Measurements from ENCODE around the gene TMCO5A. TPM values are rescaled to one million over a fixed set of nuclear protein-coding genes. Genes with fewer than 3 reads are reported as not detected.

The TMCO5A gene
- total RNA-seq (2021; ENCODE audit: unreplicated experiment), result not detected
- not detected for polyA plus RNA-seq (2012; ENCODE audit: insufficient read length)
- Bru-seq, nascent RNA, result not detected
- BruChase-seq, experiment 1, labeled RNA remaining after a 2-hour chase, result not detected
- BruChase-seq, experiment 2, labeled RNA remaining after a 6-hour chase, result not detected
- long read RNA-seq, result 0 reads

DNA sequence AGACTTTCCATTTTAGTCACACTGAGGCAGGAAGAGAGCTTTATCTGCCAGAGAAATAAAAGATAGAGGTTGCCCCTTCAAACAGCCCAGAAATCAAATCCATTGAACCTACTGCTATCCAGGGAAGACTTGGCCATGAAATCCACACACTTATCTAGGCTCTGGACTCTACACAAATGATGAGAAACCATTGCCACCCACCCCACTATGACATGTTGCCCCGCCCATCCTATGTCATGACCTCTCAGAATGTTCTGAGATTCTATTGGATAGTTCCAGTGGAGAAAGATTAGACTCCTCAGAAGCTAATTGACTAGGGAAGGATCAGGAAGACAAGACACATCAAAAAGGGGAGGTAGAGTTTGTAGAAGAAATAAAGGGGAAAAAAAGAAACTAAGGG is at the start of gene TMCO5A:
Gene TMCO5A, plus strand, starts transcription at position 301 of the 400 bp plus-strand sequence. CDS start 1,684 bp downstream, outside the sequence.
- no peak for TF ChIP-seq SIN3A (IDR thresholded peaks at IDR 0.05; ENCODE audit: borderline replicate concordance, insufficient read depth, low read depth, low read length)
- TF ChIP-seq, protein P1, sequence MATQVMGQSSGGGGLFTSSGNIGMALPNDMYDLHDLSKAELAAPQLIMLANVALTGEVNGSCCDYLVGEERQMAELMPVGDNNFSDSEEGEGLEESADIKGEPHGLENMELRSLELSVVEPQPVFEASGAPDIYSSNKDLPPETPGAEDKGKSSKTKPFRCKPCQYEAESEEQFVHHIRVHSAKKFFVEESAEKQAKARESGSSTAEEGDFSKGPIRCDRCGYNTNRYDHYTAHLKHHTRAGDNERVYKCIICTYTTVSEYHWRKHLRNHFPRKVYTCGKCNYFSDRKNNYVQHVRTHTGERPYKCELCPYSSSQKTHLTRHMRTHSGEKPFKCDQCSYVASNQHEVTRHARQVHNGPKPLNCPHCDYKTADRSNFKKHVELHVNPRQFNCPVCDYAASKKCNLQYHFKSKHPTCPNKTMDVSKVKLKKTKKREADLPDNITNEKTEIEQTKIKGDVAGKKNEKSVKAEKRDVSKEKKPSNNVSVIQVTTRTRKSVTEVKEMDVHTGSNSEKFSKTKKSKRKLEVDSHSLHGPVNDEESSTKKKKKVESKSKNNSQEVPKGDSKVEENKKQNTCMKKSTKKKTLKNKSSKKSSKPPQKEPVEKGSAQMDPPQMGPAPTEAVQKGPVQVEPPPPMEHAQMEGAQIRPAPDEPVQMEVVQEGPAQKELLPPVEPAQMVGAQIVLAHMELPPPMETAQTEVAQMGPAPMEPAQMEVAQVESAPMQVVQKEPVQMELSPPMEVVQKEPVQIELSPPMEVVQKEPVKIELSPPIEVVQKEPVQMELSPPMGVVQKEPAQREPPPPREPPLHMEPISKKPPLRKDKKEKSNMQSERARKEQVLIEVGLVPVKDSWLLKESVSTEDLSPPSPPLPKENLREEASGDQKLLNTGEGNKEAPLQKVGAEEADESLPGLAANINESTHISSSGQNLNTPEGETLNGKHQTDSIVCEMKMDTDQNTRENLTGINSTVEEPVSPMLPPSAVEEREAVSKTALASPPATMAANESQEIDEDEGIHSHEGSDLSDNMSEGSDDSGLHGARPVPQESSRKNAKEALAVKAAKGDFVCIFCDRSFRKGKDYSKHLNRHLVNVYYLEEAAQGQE (IDR thresholded peaks at IDR 0.05; ENCODE audit: insufficient read depth in 1 of 2, low read depth in 2 of 2, low read length in 1 of 2), result no peak
- TF ChIP-seq TCF7L2 (IDR thresholded peaks at IDR 0.05; ENCODE audit: low read depth, low read length), result no peak
- TF ChIP-seq POLR2AphosphoS5 (IDR thresholded peaks at IDR 0.05; ENCODE audit: low read depth, low read length), result no peak
- H3K9me3 ChIP-seq (ENCODE audit: control insufficient read depth, insufficient read depth, low read depth, low read length), result no peaks in the 10 kb centered on the region
- H3K27ac ChIP-seq (ENCODE audit: low read length), result no peak within 1 kb of the TSS
- intact Hi-C loops (cut with micrococcal nuclease; ENCODE audit: unreplicated experiment) (no loop called here), in situ Hi-C loops (cut with HindIII; ENCODE audit: low pct_unique_long_range_greater_than_20kb, low sequenced_read_pairs) (no loop called here)
- ChIA-PET POLR2A (no interaction called here), CTCF (no interaction called here)
- no peaks in the 10 kb centered on the region for H3K27me3 ChIP-seq (ENCODE audit: control insufficient read depth, insufficient read depth, low read length)
- H3K4me1 ChIP-seq (ENCODE audit: control insufficient read depth, insufficient read depth, low read length), result no peaks in the 10 kb centered on the region
- BruUV-seq (replicated peaks), result no TSS peak
- no peak for DNase-seq (ENCODE audit: low read depth, low spot score)
- H3K4me3 ChIP-seq (ENCODE audit: low read depth in 2 of 2, low read length in 2 of 2), result no peak within 1 kb of the TSS
- ATAC-seq, result no peak
- no peaks in the 10 kb centered on the region for H3K36me3 ChIP-seq (ENCODE audit: control insufficient read depth, insufficient read depth, low read length)

DNA sequence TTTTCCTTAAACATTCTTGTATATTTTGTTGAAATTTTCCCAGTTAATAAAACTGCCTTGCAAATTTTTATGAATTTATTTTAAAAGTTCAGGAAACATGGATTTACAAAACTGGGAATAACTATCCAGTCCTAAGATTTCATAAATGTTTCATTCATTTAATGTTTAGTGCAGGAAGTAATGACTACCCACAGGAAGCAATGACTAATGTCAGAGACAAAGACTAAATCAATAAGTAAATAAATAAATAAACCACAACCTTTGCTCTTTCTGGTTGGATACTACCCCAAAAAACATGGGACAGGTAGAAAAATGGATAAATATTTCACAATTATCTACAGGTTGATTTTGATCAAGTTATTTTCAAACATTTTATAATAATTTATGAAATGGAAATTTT is 48.8 kb upstream of the TMCO5A start:
- peaks cover 2% of the 10 kb centered on the region; the same call in 1 of the 2 replicates for H3K27me3 ChIP-seq (ENCODE audit: control insufficient read depth, insufficient read depth, low read length)
- intact Hi-C loops (cut with micrococcal nuclease; ENCODE audit: unreplicated experiment) (loop anchor here (10.0 kb wide), 1 partner anchor 751 kb away; no protein-coding TSS in a partner anchor), in situ Hi-C loops (cut with HindIII; ENCODE audit: low pct_unique_long_range_greater_than_20kb, low sequenced_read_pairs) (no loop called here)
- ChIA-PET POLR2A (no interaction called here), CTCF (no interaction called here)
- no peaks in the 10 kb centered on the region for H3K36me3 ChIP-seq (ENCODE audit: control insufficient read depth, insufficient read depth, low read length)
- no peaks in the 10 kb centered on the region for H3K4me1 ChIP-seq (ENCODE audit: control insufficient read depth, insufficient read depth, low read length)
- no peak overlapping the region for H3K4me3 ChIP-seq (ENCODE audit: low read depth in 2 of 2, low read length in 2 of 2)
- DNase-seq (ENCODE audit: low read depth, low spot score), result no peak
- no peak overlapping the region for H3K27ac ChIP-seq (ENCODE audit: low read length)
- no TSS peak for BruUV-seq (replicated peaks)
- no peak for ATAC-seq
- TF ChIP-seq, protein P2, sequence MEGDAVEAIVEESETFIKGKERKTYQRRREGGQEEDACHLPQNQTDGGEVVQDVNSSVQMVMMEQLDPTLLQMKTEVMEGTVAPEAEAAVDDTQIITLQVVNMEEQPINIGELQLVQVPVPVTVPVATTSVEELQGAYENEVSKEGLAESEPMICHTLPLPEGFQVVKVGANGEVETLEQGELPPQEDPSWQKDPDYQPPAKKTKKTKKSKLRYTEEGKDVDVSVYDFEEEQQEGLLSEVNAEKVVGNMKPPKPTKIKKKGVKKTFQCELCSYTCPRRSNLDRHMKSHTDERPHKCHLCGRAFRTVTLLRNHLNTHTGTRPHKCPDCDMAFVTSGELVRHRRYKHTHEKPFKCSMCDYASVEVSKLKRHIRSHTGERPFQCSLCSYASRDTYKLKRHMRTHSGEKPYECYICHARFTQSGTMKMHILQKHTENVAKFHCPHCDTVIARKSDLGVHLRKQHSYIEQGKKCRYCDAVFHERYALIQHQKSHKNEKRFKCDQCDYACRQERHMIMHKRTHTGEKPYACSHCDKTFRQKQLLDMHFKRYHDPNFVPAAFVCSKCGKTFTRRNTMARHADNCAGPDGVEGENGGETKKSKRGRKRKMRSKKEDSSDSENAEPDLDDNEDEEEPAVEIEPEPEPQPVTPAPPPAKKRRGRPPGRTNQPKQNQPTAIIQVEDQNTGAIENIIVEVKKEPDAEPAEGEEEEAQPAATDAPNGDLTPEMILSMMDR (IDR thresholded peaks at IDR 0.05), result no peak
- TF ChIP-seq TCF7L2 (IDR thresholded peaks at IDR 0.05; ENCODE audit: low read depth, low read length) (no peak), POLR2AphosphoS5 (IDR thresholded peaks at IDR 0.05; ENCODE audit: low read depth, low read length) (no peak), SIN3A (IDR thresholded peaks at IDR 0.05; ENCODE audit: borderline replicate concordance, insufficient read depth, low read depth, low read length) (no peak)
- TF ChIP-seq, protein P1 (IDR thresholded peaks at IDR 0.05; ENCODE audit: insufficient read depth in 1 of 2, low read depth in 2 of 2, low read length in 1 of 2), result no peak
- no peaks in the 10 kb centered on the region for H3K9me3 ChIP-seq (ENCODE audit: control insufficient read depth, insufficient read depth, low read depth, low read length)

Measured in Panc1 (cell line).